NCI-H345 treated with DMSO at 0.1 percent for 48 hours (cell line): ENCODE data around the gene MACROH2A2.
"Not testable (repeated sequence)": the region's sequence is repeated elsewhere in the genome, so short reads cannot be mapped to it uniquely, and the experiment has no call there.

Source experiments
- DNase-seq: peaks from one replicate; lab custom pipeline; 2025; ENCODE audit not compliant: unreplicated experiment; lab: John Stamatoyannopoulos, UW

The MACROH2A2 gene

DNA sequence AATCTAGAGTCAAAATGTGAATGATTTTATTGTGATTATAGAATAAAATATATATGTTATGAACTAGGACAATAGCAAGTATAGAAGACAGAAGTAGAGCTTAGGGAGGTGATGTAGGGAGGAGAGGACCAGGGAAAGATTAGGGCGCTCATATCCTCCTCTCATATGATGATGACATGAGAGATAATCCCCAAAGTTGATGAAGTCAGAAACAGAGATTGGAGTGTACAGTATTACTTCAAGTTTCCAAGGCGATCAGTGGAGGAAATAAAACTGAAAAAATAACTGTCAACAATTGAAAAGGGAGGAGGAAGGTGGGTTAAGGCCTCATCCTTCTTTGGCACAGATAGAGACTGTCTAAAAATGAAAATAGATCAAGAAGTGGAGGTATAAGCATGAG is 14.9 kb downstream of the MACROH2A2 start:
- no peak for DNase-seq

DNA sequence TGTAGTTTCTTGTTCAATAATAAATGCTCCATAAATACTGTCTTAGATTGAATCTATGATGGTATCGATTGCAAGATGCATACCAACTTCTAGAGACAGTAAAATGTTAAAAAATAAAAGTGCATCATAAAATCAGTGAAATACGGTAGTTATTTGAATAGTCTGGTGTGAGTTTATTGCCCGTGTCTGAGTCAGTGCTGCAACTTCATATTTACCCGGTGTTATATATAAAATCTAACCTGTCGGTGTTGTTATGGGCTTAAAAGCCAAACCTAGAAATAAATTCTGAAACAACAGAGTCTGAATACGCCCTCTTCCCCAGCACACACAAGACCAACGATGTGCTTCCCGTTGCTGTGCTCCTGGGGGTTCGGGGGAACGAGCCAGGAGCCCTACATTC is 16.3 kb downstream of the MACROH2A2 start:
- no peak for DNase-seq

DNA sequence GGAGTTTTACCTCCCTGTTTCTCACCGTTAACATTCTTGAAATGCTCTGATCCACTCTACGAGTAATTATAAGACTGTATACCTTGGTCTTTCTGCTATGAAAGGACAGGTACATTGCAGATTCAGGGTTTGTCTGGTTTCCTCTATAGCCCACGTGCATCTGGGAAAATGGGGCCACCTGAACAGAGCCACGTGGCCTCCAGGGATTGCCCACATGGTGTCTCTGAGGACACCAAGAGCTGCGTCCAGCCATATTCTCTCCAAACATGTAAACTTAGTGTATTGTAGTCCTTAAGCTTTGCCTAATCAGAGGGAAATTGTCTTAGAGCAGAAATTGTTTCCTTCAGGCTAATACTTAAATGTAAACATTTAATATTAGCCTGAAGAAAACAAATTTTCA is 16.7 kb downstream of the MACROH2A2 start:
- no peak for DNase-seq

DNA sequence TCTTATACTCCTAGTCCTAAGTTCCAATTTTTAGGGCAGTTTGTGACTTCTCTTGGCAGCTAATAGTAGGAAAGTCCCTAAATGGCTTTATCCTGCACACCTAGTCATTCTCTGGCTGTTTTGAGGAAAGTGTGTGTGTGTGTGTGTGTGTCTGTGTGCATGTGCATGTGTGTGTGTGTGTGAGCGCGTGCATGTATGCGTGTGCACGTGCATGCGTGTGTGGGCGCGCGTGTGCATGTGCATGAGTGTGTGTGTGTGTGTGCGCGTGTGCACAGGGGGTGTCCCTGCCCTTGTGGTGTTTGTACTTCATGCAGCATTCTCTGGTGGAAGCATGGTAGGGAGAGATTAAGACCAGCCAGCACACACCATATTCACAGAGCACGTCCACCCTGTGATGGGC is 18.2 kb downstream of the MACROH2A2 start:
- DNase-seq = no peak

DNA sequence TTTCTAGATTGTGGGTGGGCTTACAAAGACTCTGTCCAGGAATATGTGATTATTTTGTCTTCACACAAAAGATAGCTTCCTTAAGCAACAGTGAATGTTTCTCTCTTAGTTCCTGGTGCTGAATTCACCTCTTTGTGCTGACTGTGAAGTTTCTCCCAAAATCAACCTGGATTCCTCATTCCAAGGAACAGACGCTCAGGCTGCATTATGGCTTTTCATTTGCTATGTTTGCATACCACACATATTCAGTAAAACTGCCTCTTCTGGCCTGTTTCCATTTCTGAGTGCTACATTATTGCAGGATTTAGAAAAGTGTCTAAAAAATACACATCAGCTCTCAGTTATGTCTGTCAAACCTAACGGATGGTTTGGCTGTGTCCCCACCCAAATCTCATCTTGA is 21.5 kb downstream of the MACROH2A2 start:
- no peak for DNase-seq

DNA sequence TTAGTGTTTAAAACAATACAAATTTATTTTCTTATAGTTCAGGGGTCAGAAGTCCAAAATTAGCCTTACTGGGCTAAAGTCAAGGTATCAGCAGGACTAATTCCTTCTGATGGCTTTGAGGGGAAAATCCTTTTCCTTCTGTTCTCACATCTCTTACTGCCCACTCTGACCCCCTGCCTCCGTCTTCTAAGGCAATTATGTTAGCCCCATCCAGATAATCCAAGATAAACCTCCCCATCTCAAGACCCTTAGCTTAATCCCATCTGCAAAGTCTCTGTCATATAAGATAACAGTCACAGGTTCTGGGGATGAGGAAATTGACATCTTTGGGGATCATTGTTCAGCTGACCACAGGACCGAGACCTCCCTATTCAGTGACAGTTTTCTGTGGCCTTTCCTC is 22.3 kb downstream of the MACROH2A2 start:
- DNase-seq = no peak

DNA sequence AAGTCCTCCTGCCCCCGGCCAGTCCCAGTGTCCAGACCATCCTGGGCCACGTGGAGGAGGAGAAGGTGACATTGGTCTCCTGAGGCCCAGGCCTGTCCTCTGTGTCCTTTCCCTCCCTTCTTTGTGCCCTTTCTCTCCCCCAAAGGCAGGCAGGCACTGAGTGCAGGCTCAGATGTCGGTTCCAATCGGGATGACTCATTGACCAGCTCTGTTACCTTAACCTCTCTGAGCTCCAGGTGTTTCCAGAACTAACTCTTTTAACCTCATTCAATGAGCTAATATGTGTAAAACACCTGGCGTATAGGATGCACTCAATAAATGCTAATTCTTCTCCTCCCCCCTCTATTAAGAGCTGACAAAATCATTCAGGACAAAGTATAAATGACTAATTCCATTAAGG is 25.7 kb downstream of the MACROH2A2 start:
- DNase-seq = no peak

DNA sequence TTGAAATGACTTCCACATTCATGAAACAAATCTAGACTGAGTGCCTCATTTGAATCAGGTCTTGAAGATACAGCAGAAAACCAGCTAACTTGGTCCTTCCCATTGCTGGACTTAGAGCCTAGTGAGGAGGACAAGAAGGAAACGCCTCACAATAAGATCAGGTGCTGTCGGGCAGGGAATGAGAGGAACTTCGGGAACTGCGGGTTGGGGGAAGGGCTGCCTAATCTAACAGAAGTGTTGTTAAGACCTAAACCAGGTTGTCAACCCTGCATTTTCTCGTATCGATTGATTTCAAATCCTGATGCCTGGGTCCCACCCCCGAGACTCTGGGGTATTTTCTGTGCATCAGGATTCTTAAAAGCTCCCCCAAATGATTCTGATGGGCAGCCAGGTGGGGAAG is 26.3 kb downstream of the MACROH2A2 start:
- DNase-seq = no peak

DNA sequence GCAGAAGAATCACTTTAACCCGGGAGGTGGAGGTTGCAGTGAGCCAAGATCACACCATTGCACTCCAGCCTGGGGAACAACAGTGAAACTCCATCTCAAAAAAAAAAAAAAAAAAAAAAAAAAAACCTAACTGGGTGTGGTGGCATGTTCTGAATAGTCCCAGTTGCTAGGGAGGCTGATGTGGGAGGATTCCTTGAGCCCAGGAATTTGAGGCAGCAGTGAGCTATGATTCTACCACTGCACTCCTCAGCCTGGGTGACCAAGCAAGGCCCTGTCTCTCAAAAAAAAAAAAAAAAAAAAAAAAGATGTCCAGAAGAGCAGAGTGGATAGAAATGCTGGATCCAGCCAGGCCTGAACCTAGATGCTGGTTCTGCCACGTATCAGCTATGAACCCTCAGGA is 28.1 kb downstream of the MACROH2A2 start:
- DNase-seq = not testable (repeated sequence)

DNA sequence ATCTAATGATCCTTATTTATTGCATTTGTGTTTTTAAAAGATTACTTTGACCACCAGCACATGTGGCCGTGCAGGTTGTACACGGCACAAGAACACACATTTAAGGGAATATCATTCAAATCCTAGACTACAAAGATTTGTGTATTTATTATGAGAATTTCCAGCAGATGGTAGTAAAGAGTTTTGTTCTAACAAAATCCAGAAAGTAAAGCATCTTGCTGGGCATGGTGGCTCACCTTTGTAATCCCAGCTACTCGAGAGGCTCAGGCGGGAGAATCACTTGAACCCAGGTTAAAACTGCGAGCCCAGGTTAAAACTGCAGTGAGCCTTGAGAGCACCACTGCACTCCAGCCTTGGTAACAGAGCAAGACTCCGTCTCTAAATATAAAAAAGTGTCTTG is 31.5 kb downstream of the MACROH2A2 start:
- no peak for DNase-seq

DNA sequence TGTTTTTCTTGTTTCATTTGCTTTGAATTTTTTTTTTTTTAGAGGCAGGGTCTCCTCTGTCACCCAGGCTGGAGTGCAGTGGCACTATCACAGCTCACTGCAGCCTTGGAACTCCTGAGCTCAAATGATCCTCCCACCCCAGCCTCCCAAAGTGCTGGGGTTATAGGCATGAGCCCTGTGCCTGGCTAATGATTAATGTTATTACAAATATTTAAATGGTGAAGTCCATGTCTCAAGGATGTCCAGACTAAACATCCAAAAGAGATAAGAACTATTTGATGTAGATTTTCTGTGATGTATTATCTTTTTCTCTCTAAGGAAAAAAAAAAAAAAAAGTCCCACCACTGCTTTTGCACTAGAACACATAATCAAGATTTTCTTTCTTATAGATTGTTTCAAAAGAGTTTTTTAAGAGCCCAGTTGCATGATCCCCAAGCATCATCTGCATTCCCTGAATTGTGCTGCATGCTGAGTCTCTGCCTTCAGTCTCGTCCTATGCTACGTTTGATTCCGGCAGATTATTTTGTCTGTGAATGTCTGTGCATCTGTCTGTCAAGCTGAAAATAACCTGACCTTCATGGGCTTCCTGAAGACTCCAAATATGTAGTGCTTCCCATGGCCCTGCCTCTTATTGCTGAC is 33.4 kb downstream of the MACROH2A2 start:
- no peak for DNase-seq

DNA sequence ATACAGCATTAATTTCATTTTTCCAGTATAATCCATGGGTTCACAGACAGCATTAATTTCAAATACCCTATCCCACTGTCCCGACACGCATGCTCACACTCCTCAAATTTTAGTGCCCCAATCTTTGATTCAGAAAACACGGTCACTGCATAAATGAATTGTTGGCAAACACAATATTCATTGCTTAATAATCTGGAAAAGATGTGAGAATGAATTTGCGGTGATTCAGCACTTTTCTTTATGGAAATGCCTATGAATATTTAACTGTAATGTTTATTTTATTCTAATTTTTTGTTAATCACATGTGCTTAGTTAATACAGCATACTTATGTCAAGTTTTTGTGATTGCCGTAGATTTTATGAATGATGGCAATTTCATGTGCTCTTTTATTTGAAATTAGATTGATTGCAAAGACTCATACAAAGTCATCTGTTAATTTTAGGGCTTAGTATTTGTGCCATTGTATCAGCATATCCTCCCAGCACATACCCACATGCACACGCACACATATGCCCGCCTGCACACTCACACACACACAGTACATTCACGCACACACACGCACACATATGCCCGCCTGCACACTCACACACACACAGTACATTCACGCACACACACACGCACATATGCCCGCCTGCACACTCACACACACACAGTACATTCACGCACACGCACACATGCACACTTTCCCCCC is 35.1 kb downstream of the MACROH2A2 start:
- no peak for DNase-seq

DNA sequence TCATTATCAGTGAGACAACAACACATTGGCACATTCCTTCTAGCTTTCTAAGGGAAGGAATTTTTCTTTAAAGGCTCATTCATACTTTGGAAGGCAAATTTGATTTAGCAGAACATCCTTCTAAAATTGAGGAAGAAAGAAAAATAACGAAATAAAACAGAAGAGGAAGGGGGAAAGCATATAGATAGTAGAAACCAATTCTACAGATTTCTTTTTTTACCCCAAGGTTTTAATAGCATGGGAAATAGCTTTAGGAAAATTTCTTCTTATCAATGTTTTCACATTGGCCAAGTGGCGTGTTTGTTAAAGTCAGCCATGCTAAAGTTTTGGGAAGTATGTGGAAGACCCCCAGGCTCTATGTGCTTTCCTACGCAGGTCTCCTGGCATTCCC is 35.7 kb downstream of the MACROH2A2 start:
- DNase-seq = no peak

DNA sequence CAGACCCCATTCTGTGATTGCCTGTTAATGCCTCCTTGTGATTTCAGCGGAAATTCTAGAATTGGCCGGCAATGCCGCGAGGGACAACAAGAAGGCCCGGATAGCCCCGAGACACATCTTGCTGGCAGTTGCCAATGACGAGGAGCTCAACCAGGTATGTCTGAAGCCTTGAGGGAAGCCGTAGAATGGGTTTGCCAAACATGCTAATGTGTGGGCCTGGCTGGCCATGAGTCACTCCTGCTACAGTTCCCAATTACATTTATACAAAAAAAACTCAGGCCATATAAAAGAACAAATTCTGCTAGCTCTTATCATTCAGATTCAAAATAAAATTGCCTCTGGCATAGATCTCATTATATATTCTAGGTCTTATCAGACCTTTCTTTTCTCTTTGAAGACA is 37.4 kb downstream of the MACROH2A2 start:
- DNase-seq = no peak

DNA sequence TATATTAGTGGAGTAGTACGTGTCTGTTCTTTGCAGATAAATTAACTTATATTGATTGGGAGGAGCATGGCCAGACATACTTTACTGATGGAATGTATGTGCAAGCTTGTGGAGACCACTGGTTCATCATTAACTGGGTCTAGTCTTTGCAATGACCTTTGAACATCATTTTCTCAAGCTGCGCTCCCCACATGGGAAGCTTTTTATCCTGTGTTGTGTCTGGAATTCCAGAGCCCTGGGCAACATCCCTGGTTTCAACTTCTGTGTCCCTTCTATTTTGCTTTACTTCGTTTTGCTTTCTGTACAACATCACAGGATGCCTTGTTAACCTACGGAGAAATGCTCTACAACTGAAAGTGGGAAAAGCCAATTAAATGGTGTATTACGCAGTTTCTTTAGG is 38.3 kb downstream of the MACROH2A2 start:
- DNase-seq = no peak

DNA sequence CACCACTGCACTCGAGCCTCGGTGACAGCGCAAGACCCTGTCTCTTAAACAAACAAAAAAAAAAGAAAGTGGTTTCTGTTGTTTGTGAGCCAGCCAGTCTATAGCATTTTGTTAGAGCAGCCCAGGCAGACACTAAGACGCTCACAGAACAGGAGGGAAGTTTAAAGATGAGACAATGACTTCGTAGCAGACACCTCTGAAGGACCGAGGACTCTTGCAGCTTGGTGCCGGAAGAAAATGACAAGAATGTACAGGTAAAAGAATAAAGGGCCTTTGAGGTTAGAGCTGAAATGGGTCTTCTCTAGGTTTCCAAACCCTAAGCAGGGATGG is 39.7 kb downstream of the MACROH2A2 start:
- no peak for DNase-seq

DNA sequence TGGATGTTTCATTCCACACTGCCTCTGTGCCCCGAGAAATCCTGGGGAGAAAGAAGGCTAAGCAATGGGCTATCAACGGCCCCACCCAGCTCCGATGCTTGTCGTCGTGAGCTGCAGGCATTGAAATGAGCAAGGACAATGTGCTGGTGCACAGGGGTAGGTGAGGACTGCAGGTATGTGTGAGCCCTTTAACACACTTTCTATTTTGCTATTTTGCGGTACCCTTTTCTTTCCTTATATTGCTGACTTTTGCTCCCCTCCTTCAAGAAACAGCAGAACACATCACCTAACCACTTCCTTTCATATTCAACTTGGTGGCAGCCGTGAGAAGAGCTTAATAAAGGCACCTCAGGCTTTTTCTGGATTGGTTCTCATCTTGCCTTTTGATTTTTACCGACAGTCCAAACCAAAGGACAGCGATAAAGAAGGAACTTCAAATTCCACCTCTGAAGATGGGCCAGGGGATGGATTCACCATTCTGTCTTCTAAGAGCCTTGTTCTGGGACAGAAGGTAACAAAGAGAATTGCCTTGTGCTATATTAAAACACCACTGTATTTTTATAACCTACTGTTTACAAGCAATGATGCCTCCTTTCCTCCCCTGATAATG is 40.8 kb downstream of the MACROH2A2 start:
- no peak for DNase-seq

DNA sequence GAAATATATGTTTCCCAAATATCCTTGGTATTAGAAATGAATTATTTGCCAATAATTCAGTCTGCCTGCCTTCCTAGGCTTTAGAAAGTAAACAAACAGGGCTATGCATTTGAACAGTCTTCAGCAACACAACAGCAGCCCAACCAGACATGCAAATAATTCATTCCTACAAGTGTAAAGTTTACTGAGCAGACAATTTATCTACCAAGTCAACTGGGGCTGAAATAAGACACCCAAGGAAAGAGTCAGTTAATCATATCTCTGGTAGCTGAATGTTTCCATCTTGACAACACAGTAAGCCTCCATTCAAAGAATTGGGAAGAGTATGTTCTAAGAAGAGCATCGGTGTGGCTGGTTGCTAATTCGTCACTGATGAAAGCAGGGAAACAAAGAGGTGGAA is 41.6 kb downstream of the MACROH2A2 start:
- DNase-seq = no peak

DNA sequence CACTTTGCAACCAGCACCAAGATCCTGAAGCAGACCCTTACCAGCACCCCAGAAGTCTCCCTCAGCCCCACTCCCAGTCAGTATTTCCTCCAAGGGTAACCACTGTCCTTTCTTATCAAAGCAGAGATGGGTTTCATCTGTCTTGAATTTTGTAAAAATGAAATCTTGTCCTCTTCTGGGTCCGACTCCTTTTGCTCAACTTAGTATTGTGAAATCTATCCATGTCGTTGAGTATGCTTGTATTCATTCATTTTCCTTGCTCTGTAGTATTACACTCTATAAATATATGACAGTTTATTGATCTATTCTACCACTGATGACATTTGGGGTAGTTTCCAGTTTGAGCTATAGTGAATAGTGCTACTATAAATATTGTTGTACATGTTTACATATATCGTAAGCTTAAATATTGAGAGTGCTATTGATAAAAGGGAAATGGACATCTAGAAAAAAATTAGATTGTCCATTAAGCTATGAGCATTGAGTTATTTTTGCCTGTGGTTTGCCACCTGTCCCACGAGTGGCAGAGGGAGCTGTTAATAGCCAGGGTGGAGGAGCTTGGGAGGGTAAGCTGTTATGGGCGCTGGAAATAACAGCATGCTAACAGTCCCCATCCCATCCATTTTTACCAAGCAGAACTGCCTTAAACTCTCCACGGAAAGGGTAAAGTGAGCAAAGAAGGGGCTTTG is 43.5 kb downstream of the MACROH2A2 start:
- no peak for DNase-seq

DNA sequence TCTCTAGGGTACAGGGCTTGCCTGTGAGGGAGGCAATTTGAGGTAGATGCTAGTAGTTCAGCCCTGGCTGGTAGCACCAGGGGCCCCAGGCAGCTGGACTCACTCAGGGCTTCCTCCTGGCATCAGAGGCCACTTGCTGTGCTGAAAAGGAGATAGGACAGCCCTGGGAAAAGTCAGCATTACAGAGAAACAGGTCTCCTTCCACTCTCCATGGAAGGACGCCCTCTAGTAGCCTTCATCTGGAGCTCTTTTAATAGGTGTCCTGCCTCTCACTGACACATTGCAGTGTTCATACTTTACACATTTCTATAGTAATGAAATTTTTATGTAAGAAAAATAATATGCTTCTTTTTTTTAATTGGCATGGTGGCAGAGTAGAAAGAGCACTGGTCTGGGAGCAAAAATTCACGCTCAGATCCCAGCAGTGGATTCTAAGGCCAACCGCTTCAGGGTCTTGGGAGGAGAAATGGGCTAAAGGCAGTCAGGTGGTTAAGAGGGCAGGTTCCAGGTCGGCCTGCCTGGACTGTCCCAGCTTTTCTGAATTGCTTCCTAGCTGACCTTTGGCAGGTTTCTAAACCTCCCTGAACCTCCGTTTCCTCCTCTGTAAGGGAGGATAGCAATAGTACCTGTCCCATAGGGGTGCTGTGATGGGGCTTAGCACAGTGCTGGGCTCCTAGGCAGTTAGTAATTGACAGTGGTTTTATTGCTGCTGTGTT is 44.2 kb downstream of the MACROH2A2 start:
- no peak for DNase-seq

DNA sequence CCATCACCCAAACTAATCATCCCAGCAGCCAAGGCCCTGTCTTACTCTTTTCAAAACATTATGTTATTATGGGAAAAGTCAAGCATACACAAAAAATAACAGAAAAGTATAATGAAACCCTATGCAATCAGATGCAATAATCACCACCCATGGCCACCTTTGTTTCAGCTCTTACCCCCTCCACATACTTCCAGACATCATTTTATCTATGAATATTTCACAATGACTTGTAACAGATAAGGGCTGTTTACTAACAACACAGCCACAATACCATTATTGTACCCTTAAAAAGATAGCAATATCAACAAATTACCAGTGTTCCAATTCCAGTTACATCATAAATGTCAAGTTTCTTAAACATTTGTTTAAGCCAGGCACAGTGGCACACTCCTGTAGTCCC is 44.8 kb downstream of the MACROH2A2 start:
- DNase-seq = no peak

DNA sequence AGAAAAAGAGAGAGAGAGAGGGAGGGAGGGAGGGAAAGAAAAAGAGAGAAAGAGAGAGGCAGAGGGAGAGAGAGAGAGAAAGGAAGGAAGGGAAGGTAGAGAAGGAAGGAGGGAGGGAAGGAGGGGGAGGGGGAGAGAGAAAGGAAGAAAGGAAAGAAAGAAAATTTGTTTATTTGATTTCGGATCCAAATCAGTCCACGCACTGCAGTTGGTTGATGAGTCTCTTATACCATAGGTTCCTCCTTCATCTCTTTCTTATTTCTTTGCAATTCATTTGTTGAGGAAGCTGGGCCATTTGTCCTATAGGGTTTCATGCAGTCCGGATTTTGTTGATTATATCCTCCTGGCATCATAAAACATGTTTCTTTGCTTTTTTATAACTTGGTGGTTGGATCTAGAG is 45.6 kb downstream of the MACROH2A2 start:
- DNase-seq = no peak
